Vagina (tissue), 2 donors: ENCODE results near the gene SCYGR3.

Source experiments
- POLR2AphosphoS5 ChIP-seq, 2 donors: sonication (generic); formaldehyde crosslinking; IDR thresholded peaks; one replicate each; pipeline ENCODE4 v1.9.0; 2017; ENCODE audit warnings: antibody characterized with exemption in 2 of 2, mild to moderate bottlenecking in 2 of 2, low read depth in 1 of 2; ENCODE audit not compliant: insufficient read depth in 1 of 2
- TF ChIP-seq, protein P1 (sequence below), 3 experiments: fragments of 450-650 bp in 2 of 3; fragments of 200-600 bp in 1 of 3; sonication (generic) in 1 of 3; IDR thresholded peaks; one replicate each; pipeline ENCODE4 v1.5.1; 2017 to 2019; ENCODE audit warnings: antibody characterized with exemption in 3 of 3, mild to moderate bottlenecking in 2 of 3, moderate library complexity in 2 of 3

DNA sequence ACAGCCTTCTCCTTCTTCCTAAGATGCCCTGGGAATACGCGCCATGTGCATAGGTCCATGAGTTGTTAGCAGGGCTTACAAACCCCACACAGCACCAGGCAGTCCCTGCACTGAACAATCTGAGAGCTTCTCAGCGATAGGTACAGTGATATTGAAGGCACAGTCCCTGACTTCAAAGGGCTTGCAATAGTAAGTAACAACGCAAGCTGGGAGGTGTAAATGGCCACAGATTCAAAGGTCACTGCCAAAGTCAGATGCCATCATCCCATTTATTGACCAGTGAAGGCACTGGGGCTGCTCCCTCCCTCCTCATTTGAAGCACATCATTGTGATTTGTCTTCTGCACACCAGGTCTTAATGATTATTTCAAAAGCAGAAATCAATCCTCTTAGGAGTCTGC is 541 bp upstream of the SCYGR3 start:
- TF ChIP-seq, protein P1, sequence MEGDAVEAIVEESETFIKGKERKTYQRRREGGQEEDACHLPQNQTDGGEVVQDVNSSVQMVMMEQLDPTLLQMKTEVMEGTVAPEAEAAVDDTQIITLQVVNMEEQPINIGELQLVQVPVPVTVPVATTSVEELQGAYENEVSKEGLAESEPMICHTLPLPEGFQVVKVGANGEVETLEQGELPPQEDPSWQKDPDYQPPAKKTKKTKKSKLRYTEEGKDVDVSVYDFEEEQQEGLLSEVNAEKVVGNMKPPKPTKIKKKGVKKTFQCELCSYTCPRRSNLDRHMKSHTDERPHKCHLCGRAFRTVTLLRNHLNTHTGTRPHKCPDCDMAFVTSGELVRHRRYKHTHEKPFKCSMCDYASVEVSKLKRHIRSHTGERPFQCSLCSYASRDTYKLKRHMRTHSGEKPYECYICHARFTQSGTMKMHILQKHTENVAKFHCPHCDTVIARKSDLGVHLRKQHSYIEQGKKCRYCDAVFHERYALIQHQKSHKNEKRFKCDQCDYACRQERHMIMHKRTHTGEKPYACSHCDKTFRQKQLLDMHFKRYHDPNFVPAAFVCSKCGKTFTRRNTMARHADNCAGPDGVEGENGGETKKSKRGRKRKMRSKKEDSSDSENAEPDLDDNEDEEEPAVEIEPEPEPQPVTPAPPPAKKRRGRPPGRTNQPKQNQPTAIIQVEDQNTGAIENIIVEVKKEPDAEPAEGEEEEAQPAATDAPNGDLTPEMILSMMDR (IDR thresholded peaks at IDR 0.05) = no peak
- no peak for TF ChIP-seq POLR2AphosphoS5 (IDR thresholded peaks at IDR 0.05; ENCODE audit: insufficient read depth in 1 of 2, low read depth in 1 of 2)
